Fibroblast of lung (primary cell): ENCODE measurements around the gene GLB1L. TPM values are rescaled to one million over a fixed set of nuclear protein-coding genes. Genes with fewer than 3 reads are reported as not detected.
"Not testable (repeated sequence)": the region's sequence is repeated elsewhere in the genome, so short reads cannot be mapped to it uniquely, and the experiment has no call there.

Experiments used
- DNase-seq, 2 donors: peaks; one replicate each; pipeline versions ENCODE4 v3.0.0 to v3.0.0-alpha.2; 2010; ENCODE audit warnings: low read depth in 2 of 2
- H2AFZ ChIP-seq: 2 replicates; pipeline ENCODE4 v1.5.1; 2012; ENCODE audit warnings: low read length, control low read depth, inconsistent platforms
- H3K27ac ChIP-seq: 2 replicates; pipeline ENCODE4 v1.5.1; 2011; ENCODE audit warnings: low read length, control low read depth; ENCODE audit not compliant: insufficient read depth
- H3K27me3 ChIP-seq: 2 replicates; pipeline ENCODE4 v1.5.1; 2011; ENCODE audit warnings: mild to moderate bottlenecking, low read length; ENCODE audit not compliant: control insufficient read depth, insufficient read depth
- H3K36me3 ChIP-seq: 2 replicates; pipeline ENCODE4 v1.5.1; 2011; ENCODE audit warnings: low read length; ENCODE audit not compliant: control insufficient read depth, insufficient read depth
- H3K4me1 ChIP-seq: 2 replicates; pipeline ENCODE4 v1.5.1; 2011; ENCODE audit warnings: low read length; ENCODE audit not compliant: control insufficient read depth, insufficient read depth; ENCODE audit errors: extremely low read depth
- H3K4me2 ChIP-seq: 2 replicates; pipeline ENCODE4 v1.5.1; 2011; ENCODE audit warnings: low read length, control low read depth; ENCODE audit not compliant: insufficient read depth; ENCODE audit errors: extremely low read depth
- H3K4me3 ChIP-seq, 4 experiments: fragments of 200-600 bp in 1 of 4; sonication (generic) in 1 of 4; replicated peaks in 1 of 4; 2 replicates each; pipeline ENCODE4 v1.5.1; 2011 to 2016; ENCODE audit warnings: low read length in 4 of 4, low read depth in 3 of 4, mild to moderate bottlenecking in 3 of 4, control low read depth in 2 of 4, inconsistent platforms in 1 of 4, mixed read lengths in 1 of 4; ENCODE audit not compliant: insufficient read depth in 1 of 4; ENCODE audit errors: control extremely low read depth in 1 of 4
- H3K79me2 ChIP-seq: 2 replicates; pipeline ENCODE4 v1.5.1; 2012; ENCODE audit warnings: mild to moderate bottlenecking, low read length, inconsistent platforms; ENCODE audit not compliant: control insufficient read depth, insufficient read depth
- H3K9ac ChIP-seq: 2 replicates; pipeline ENCODE4 v1.5.1; 2011; ENCODE audit warnings: mild to moderate bottlenecking, low read length, control low read depth; ENCODE audit not compliant: insufficient read depth
- H3K9me3 ChIP-seq: 2 replicates; pipeline ENCODE4 v1.5.1; 2012; ENCODE audit warnings: low read depth, low read length; ENCODE audit not compliant: control insufficient read depth, insufficient read depth
- H4K20me1 ChIP-seq: 2 replicates; pipeline ENCODE4 v1.5.1; 2011; ENCODE audit warnings: low read length; ENCODE audit not compliant: control insufficient read depth, insufficient read depth; ENCODE audit errors: extremely low read depth
- EZH2 ChIP-seq: IDR thresholded peaks from 2 replicates; pipeline ENCODE4 v1.5.1; 2012; ENCODE audit warnings: low read length, control low read depth, mild to moderate bottlenecking; ENCODE audit errors: missing control alignments
- polyA plus RNA-seq, 2 donors: library from polyadenylated mRNA; depleted of rRNA in 1 of 2; stranded (reverse) in 1 of 2; unstranded in 1 of 2; fragments of >200 nt; gene quantifications; 2 replicates each; pipeline ENCODE4 v1.2.1, GENCODE V29; 2011 to 2012; ENCODE audit warnings: missing spikeins in 1 of 2
- total RNA-seq: library from RNA; depleted of rRNA; stranded (reverse); fragments of >200 nt; gene quantifications from 2 replicates; pipeline ENCODE4 v1.2.1, GENCODE V29; 2014
- TF ChIP-seq, protein P1 (sequence below), 2 donors: IDR thresholded peaks in 1 of 2; conservative IDR thresholded peaks in 1 of 2; 1 replicate in 1 of 2; 2 replicates in 1 of 2; pipeline ENCODE4 v1.5.1; 2011 to 2012; ENCODE audit warnings: low read length in 2 of 2, control low read depth in 1 of 2, inconsistent platforms in 1 of 2, low read depth in 1 of 2, mild to moderate bottlenecking in 1 of 2

The GLB1L gene
- total and polyA plus RNA-seq, 2 donors (not counting 1 experiment from before 2014, with no cell fraction given), result 12.8 to 28.2 TPM

DNA sequence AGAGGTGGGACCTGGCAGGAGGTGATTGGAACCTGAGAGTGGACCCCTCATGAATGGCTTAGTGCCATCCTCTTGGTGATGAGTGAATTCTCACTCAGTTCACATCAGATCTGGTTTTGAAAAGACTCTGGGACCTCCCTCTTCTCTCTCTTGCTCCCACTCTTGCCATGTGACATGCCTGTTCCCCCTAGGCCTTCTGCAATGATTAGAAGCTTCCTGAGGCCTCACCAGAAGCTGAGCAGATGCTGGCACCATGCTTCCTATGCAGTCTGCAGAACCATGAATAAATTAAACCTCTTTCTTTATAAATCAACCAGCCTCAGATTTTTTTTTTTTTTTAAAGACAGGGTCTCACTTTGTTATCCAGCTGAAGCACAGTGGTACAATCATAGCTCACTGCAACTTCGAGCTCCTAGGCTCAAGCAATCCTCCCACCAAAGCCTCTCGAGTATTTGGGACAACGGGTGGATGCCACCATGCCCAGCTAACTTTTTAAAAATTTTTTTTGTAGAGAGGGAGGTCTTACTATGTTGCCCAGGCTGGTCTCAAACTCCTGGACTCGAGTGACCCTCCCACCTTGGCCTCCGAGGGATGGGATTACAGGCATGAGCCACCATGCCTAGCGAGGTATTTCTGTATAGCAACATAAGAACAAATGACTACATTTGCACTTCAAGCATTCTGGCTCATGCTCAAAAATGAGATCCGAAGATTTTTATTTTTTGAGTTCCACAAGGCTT lies 40.6 kb downstream of the GLB1L start:
- Histone ChIP-seq H4K20me1 (no peaks in the 10 kb centered on the region), H3K79me2 (peaks cover 2% of the 10 kb centered on the region), H3K27ac (no peak overlapping the region), H3K4me2 (no peak overlapping the region), H3K9ac (no peak overlapping the region), H3K4me1 (peaks cover 16% of the 10 kb centered on the region), H3K4me3 (no peak overlapping the region), H3K9me3 (no peaks in the 10 kb centered on the region), H3K27me3 (peaks cover 3% of the 10 kb centered on the region), H2AFZ (no peak overlapping the region), H3K36me3 (peaks cover 10% of the 10 kb centered on the region)
- no peak for DNase-seq
- no peak for TF ChIP-seq EZH2
- TF ChIP-seq, protein P1, sequence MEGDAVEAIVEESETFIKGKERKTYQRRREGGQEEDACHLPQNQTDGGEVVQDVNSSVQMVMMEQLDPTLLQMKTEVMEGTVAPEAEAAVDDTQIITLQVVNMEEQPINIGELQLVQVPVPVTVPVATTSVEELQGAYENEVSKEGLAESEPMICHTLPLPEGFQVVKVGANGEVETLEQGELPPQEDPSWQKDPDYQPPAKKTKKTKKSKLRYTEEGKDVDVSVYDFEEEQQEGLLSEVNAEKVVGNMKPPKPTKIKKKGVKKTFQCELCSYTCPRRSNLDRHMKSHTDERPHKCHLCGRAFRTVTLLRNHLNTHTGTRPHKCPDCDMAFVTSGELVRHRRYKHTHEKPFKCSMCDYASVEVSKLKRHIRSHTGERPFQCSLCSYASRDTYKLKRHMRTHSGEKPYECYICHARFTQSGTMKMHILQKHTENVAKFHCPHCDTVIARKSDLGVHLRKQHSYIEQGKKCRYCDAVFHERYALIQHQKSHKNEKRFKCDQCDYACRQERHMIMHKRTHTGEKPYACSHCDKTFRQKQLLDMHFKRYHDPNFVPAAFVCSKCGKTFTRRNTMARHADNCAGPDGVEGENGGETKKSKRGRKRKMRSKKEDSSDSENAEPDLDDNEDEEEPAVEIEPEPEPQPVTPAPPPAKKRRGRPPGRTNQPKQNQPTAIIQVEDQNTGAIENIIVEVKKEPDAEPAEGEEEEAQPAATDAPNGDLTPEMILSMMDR (conservative IDR thresholded peaks at IDR 0.05 in 1 of 2, IDR thresholded peaks at IDR 0.05 in 1 of 2; ENCODE audit: low read depth in 1 of 2, low read length in 2 of 2), result no peak

DNA sequence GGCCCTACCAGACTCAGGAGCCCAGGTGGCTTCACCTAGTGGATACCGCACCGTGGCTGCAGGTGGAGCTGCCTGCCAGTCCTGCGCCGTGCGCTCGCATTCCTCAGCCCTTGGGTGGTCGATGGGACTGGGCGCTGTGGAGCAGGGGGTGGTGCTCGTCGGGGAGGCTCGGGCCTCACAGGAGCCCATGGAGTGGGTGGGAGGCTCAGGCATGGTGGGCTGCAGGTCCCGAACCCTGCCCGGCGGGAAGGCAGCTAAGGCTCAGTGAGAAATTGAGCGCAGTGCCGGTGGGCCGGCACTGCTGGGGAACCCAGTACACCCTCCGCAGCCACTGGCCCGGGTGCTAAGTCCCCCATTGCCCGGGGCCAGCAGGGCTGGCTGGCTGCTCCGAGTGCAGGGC lies 43.9 kb downstream of the GLB1L start:
- H3K36me3 ChIP-seq, H3K4me2 ChIP-seq, H2AFZ ChIP-seq, H3K9me3 ChIP-seq, H3K9ac ChIP-seq, H3K79me2 ChIP-seq, H3K27ac ChIP-seq, H4K20me1 ChIP-seq, H3K27me3 ChIP-seq, DNase-seq, H3K4me1 ChIP-seq, H3K4me3 ChIP-seq: not testable (repeated sequence)

DNA sequence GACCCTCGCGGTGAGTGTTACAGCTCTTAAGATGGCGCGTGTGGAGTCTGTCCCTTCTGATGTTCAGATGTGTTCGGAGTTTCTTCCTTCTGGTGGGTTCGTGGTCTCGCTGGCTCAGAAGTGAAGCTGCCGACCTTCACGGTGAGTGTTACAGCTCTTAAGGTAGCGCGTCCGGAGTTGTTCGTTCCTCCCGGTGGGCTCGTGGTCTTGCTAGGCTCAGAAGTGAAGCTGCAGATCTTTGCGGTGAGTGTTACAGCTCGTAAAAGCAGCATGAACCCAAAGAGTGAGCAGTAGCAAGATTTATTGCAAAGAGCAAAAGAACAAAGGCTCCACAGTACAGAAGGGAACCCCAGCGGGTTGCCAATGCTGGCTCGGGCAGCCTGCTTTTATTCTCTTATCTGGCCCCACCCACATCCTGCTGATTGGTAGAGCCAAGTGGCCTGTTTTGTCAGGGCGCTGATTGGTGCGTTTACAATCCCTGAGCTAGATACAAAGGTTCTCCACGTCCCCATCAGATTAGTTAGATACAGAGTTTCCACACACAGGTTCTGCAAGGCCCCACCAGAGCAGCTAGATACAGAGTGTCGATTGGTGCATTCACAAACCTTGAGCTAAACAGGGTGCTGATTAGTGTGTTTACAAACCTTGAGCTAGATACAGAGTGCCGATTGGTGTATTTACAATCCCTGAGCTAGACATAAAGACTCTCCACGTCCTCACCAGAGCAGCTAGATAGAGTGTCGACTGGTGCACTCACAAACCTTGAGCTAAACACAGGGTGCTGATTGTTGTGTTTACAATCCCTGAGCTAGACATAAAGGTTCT lies 44.5 kb downstream of the GLB1L start:
- H3K79me2 ChIP-seq, H3K27ac ChIP-seq, H3K9me3 ChIP-seq, H3K9ac ChIP-seq, H3K36me3 ChIP-seq, H3K4me2 ChIP-seq, DNase-seq, H3K4me1 ChIP-seq, H3K27me3 ChIP-seq, H3K4me3 ChIP-seq, H4K20me1 ChIP-seq, H2AFZ ChIP-seq: not testable (repeated sequence)
